ENCODE data around the gene FYN.

GRCh38 chr6:111892431-111892830 is 19.2 kb upstream of the FYN start:
- TF ChIP-seq POLR2AphosphoS5 (IDR thresholded peaks at IDR 0.05; ENCODE audit: low read depth, low read length): no peak
- TF ChIP-seq TAF1 (IDR thresholded peaks at IDR 0.05; ENCODE audit: low read depth, low read length): no peak
- no peak for TF ChIP-seq POLR2A (IDR thresholded peaks at IDR 0.05; ENCODE audit: low read depth, low read length)
- TF ChIP-seq POU2F2 (IDR thresholded peaks at IDR 0.05; ENCODE audit: low read depth, low read length): no peak
- TF ChIP-seq SPI1 (IDR thresholded peaks at IDR 0.05; ENCODE audit: low read depth, low read length): no peak

Data from GM12891 (cell line).